ENCODE results near the gene PDX1. TPM values are rescaled to one million over a fixed set of nuclear protein-coding genes. Genes with fewer than 3 reads are reported as not detected.
A peak's percentile ranks its signal among the peaks of the same experiment; 100 is the strongest.

Gene PDX1
- total and polyA plus RNA-seq, 8 donors: 8.0 to 26.1 (median 14.0) TPM

DNA sequence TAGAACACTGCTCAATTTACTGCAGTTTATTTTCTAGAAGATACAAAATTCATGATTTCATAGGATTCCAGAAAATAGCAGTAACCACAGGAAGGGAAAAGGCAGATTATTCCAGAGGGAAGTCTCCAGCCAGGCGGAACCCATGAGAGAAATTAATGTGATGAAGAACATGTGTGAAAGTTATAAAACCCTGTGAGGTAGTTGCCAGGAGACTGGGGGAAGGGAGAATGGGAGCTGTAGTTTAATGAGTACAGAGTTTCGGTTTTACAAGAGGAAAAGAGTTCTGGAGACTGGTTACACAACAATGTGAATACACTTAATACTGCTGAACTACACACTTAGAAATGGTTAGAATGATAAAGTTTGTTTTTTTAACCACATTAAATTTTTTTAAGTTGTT lies 14.2 kb upstream of the PDX1 start:
- ATAC-seq: peak; percentile 49 to 70 (median 59)
- Histone ChIP-seq H3K27me3 (no peaks in the 10 kb centered on the region), H3K4me3 (no peak overlapping the region), H3K9me3 (no peaks in the 10 kb centered on the region), H3K36me3 (no peaks in the 10 kb centered on the region), H3K27ac (peak overlapping the region; percentile 31 to 74 (median 48)), H3K4me1 (peaks cover 14 to 28% (median 15%) of the 10 kb centered on the region in 3 donors)
- TF ChIP-seq, protein P1, sequence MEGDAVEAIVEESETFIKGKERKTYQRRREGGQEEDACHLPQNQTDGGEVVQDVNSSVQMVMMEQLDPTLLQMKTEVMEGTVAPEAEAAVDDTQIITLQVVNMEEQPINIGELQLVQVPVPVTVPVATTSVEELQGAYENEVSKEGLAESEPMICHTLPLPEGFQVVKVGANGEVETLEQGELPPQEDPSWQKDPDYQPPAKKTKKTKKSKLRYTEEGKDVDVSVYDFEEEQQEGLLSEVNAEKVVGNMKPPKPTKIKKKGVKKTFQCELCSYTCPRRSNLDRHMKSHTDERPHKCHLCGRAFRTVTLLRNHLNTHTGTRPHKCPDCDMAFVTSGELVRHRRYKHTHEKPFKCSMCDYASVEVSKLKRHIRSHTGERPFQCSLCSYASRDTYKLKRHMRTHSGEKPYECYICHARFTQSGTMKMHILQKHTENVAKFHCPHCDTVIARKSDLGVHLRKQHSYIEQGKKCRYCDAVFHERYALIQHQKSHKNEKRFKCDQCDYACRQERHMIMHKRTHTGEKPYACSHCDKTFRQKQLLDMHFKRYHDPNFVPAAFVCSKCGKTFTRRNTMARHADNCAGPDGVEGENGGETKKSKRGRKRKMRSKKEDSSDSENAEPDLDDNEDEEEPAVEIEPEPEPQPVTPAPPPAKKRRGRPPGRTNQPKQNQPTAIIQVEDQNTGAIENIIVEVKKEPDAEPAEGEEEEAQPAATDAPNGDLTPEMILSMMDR (IDR thresholded peaks at IDR 0.05): no peak
- intact Hi-C loops (cut with DNase I): no loop called here
- WGBS, 2 donors: 70 to 71% methylated on average over 2 of the region's 2 CpGs
- DNase-seq: peak in 1 of 6 donors; percentile 32
- no peak for FAIRE-seq

DNA sequence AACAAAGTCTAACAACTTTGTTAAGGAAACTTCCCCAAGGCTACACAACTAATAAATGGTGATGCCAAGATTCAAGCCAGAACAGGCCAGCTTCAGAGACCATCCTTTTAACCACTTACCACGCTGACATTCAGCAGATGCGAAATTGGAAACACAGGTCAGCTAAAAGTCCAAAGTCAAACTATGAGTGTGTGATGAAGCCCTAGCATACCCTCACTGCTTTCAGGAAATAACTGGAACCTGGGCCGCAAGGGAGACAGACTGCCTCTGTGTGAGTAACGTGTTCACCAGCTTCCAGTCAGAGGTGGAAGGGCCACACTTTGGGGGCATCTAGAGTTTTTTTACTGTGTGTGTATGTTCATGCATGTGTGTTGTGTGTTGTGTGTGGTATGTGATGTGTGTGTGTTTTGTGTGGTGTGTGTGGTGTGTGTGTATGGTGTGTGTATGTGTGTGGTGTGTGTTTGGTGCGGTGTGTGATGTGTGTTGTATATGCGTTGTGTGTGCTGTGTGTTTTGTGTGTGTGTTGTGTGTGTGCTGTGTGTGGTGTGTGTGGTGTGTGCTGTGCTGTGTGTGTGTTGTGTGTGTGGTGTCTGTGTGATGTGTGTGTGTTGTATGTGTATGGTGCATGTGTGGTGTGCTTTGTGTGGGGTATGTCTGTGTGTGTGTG lies 12.5 kb upstream of the PDX1 start:
- Histone ChIP-seq H3K27ac (peak overlapping the region in 2 of 4 donors; percentile 44 to 50), H3K4me1 (peaks cover 28 to 37% (median 29%) of the 10 kb centered on the region in 3 donors), H3K27me3 (no peaks in the 10 kb centered on the region), H3K4me3 (no peak overlapping the region), H3K9me3 (no peaks in the 10 kb centered on the region), H3K36me3 (no peaks in the 10 kb centered on the region)
- TF ChIP-seq, protein P1 (IDR thresholded peaks at IDR 0.05): no peak
- DNase-seq (no peak), ATAC-seq (peak in 1 of 4 donors; percentile 26), FAIRE-seq (no peak)
- intact Hi-C loops (cut with DNase I): no loop called here
- WGBS, 2 donors: 83 to 84% methylated on average over 6 of the region's 6 CpGs

DNA sequence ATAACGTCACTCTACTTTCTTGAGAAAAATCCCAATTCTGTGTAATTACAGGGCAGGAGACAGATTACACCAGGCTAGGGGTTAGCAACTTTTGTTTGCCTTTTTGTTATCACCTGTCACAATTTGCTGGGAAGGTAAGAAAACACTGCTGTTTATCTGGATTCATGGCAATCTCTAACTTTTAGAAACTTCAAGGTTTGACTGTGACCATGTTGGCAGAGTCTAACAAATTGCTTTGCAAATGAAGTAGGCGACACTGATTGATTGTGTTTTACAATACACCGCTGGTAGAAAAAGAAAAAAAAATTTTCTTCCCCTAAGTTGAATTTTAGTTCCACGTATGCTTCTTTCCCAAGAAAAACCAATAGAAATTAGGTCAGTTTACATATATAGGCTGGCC lies 10.4 kb upstream of the PDX1 start:
- TF ChIP-seq, protein P1 (IDR thresholded peaks at IDR 0.05): no peak
- Histone ChIP-seq H3K9me3 (no peaks in the 10 kb centered on the region), H3K4me1 (peaks cover 30 to 37% (median 32%) of the 10 kb centered on the region in 3 donors), H3K36me3 (no peaks in the 10 kb centered on the region), H3K27ac (peak overlapping the region in 2 of 4 donors; percentile 44 to 50), H3K27me3 (no peaks in the 10 kb centered on the region), H3K4me3 (no peak overlapping the region)
- FAIRE-seq: no peak
- no peak for DNase-seq
- intact Hi-C loops (cut with DNase I): no loop called here
- peak in 3 of 4 donors; percentile 36 to 67 (median 58) for ATAC-seq
- WGBS, 2 donors: 3 to 5% methylated on average over 4 of the region's 4 CpGs

DNA sequence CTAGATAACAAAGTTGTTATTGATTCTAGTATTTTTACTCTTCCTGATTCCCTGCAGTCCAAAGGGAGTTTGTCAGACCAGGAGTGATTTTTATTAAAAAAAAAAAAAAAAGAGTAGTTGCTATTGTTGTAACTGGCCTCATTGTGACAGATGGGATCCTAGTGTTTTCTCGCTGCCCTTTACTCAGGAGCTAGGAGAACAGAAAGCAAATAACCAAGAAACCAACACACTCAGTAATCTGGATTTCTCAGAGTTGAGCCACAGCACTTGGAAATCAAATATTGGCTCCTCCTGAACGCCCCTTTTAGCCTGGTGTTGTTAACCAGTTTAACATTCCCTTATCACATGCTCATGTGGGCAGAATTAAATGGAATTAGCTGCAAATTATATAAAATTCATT lies 8.3 kb upstream of the PDX1 start:
- no peak for DNase-seq
- FAIRE-seq: no peak

More for the DNA sequence above, 8.3 kb upstream of the PDX1 start:
- peak; percentile 49 to 65 (median 57) for ATAC-seq
- intact Hi-C loops (cut with DNase I): no loop called here
- Histone ChIP-seq H3K27ac (peak overlapping the region; percentile 11 to 44 (median 34)), H3K36me3 (no peaks in the 10 kb centered on the region), H3K4me3 (no peak overlapping the region), H3K4me1 (peaks cover 30 to 37% (median 32%) of the 10 kb centered on the region in 3 donors), H3K27me3 (no peaks in the 10 kb centered on the region), H3K9me3 (no peaks in the 10 kb centered on the region)
- TF ChIP-seq, protein P1 (IDR thresholded peaks at IDR 0.05): no peak
- WGBS, 2 donors: 4 to 9% methylated on average over 2 of the region's 2 CpGs
